Measurements from ENCODE around the gene IPO4. TPM values are rescaled to one million over a fixed set of nuclear protein-coding genes. Genes with fewer than 3 reads are reported as not detected.

Gene IPO4
- total and polyA plus RNA-seq, 2 of the 8 experiments (the other 6 are each of a cell fraction or from before 2014, with no cell fraction given), result 55.5 to 108 TPM

DNA sequence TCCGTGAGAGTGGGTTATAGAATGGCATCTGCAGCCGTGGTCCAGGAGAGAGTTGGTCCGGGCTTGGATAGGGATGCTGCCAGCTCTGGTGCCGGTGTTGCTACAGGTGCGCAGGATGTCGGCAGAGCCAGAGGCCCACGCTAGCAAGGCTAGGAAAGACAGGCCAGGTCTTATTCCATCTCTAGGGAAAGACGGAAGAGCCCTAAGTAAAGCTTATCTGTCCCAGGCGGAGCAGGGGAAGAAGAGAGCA, 53.1 kb downstream of the IPO4 start:
- no peak overlapping the region for H2AK5ac ChIP-seq (ENCODE audit: low read depth, low read length)
- peaks cover 0 to 12% of the 10 kb centered on the region in 2 experiments; a peak in 2 of 4 replicates for H3K79me2 ChIP-seq (ENCODE audit: control insufficient read depth in 1 of 2, insufficient read depth in 2 of 2, low read length in 2 of 2)
- no peak overlapping the region for H3K23ac ChIP-seq (ENCODE audit: insufficient read length)
- H3K27ac ChIP-seq (ENCODE audit: low read depth, low read length), result peak overlapping the region; percentile 14; the same call in 1 of the 2 replicates
- H3K4ac ChIP-seq (replicated peaks; ENCODE audit: insufficient read length, low read depth, low read length), result no peak overlapping the region
- H3K9me3 ChIP-seq (ENCODE audit: insufficient read depth in 2 of 2, low read depth in 1 of 2, low read length in 1 of 2), result no peaks in the 10 kb centered on the region
- FAIRE-seq (no peak), DNase-seq (ENCODE audit: low read depth in 1 of 2, low spot score in 2 of 2) (no peak)
- peak overlapping the region; percentile 34 for H4K5ac ChIP-seq (ENCODE audit: insufficient read length, low read depth, low read length)
- H2AFZ ChIP-seq (ENCODE audit: low read length), result peak overlapping the region; percentile 94
- peak overlapping the region; percentile 64 to 100 (median 75) for H3K4me3 ChIP-seq (ENCODE audit: extremely low read depth in 1 of 4, insufficient read depth in 2 of 4, low read depth in 3 of 4, low read length in 4 of 4)
- no peak overlapping the region for H3K14ac ChIP-seq (ENCODE audit: insufficient read length)
- H3K4me1 ChIP-seq (replicated peaks in 1 of 4; ENCODE audit: control insufficient read depth in 3 of 4, insufficient read depth in 4 of 4, low read length in 3 of 4), result peaks cover 0 to 10% (median 6%) of the 10 kb centered on the region in 4 experiments; a peak in 5 of 7 replicates
- H3K4me2 ChIP-seq (ENCODE audit: insufficient read depth in 1 of 2, low read depth in 2 of 2, low read length in 2 of 2), result peak overlapping the region; percentile 81 to 95
- H2BK15ac ChIP-seq (ENCODE audit: low read length), result peak overlapping the region; percentile 4; the same call in 1 of the 2 replicates
- ChIA-PET CTCF (ENCODE audit: partially characterized antibody) (interaction anchor here (1.0 to 1.7 kb wide), 6 partner anchors 12 to 77 kb away, joined by 3 to 7 read pairs (median 4); partner anchors contain the start of genes IRF9, PSME2 and RNF31), POLR2A (ENCODE audit: partially characterized antibody) (interaction anchor here (0.8 to 10.5 kb wide), 15 partner anchors 8 to 136 kb away, joined by 3 to 118 read pairs (median 7); partner anchors contain the start of genes CHMP4A, DCAF11, IRF9 and NRL)
- no peak overlapping the region for H2BK20ac ChIP-seq (ENCODE audit: low read length)
- no peak overlapping the region; the same call in 1 of the 2 replicates for H2BK12ac ChIP-seq (ENCODE audit: low read depth, low read length)
- H3K27me3 ChIP-seq (replicated peaks in 1 of 4; ENCODE audit: control insufficient read depth in 3 of 4, extremely low read depth in 1 of 4, insufficient read depth in 3 of 4, low read length in 3 of 4), result no peaks in the 10 kb centered on the region
- H4K91ac ChIP-seq (replicated peaks; ENCODE audit: insufficient read length, low read length), result no peak overlapping the region
- no peak overlapping the region for H2BK120ac ChIP-seq (replicated peaks; ENCODE audit: low read depth, low read length)
- no peak overlapping the region for H3K56ac ChIP-seq (replicated peaks; ENCODE audit: insufficient read length, low read depth, low read length)
- H3K18ac ChIP-seq (ENCODE audit: extremely low read depth, low read length), result peak overlapping the region; percentile 17
- H4K8ac ChIP-seq (ENCODE audit: extremely low read depth, insufficient read depth, low read length), result peak overlapping the region; percentile 64; the same call in 1 of the 2 replicates
- H3K36me3 ChIP-seq (ENCODE audit: control insufficient read depth in 2 of 4, insufficient read depth in 4 of 4, low read length in 3 of 4), result peaks cover 8 to 25% (median 14%) of the 10 kb centered on the region in 4 experiments; a peak in 6 of 8 replicates
- peaks cover 4% of the 10 kb centered on the region; the same call in 1 of the 2 replicates for H3K79me1 ChIP-seq (ENCODE audit: low read depth, low read length)
- peak overlapping the region; percentile 90; the same call in 1 of the 2 replicates for H2BK5ac ChIP-seq (ENCODE audit: low read depth, low read length)
- H3K9ac ChIP-seq (replicated peaks in 1 of 4; ENCODE audit: extremely low read depth in 1 of 4, low read depth in 3 of 4, low read length in 3 of 4), result peak overlapping the region in 3 of 4 experiments; percentile 42 to 66 (median 50); a peak in 3 of 7 replicates
- H4K20me1 ChIP-seq (replicated peaks in 1 of 2; ENCODE audit: control insufficient read depth in 1 of 2, insufficient read depth in 2 of 2, low read length in 2 of 2), result peaks cover 0 to 1% of the 10 kb centered on the region in 2 experiments
- 15% methylated on average over 9 of the region's 9 CpGs; no CpG with 5 or more reads in 1 of the 2 experiments for WGBS, 2 experiments (ENCODE audit: extremely low coverage in 1 of 2, insufficient coverage in 1 of 2, insufficient read length in 1 of 2, insufficient replicate concordance in 2 of 2, low coverage in 1 of 2, low lambda C conversion rate in 2 of 2, missing lambda C conversion rate in 1 of 2)
- peaks cover 5% of the 10 kb centered on the region; the same call in 1 of the 2 replicates for H3K23me2 ChIP-seq (ENCODE audit: low read depth, low read length)
- TF ChIP-seq HDAC2 (IDR thresholded peaks at IDR 0.05; ENCODE audit: borderline replicate concordance in 1 of 2, low read depth in 2 of 2, low read length in 2 of 2) (no peak), USF2 (IDR thresholded peaks at IDR 0.05; ENCODE audit: low read length) (no peak), MAFK (IDR thresholded peaks at IDR 0.05; ENCODE audit: low read depth, low read length) (no peak), RXRA (IDR thresholded peaks at IDR 0.05; ENCODE audit: insufficient read depth, low read depth, low read length) (no peak), SRF (IDR thresholded peaks at IDR 0.05; ENCODE audit: low read depth, low read length) (no peak), CTBP2 (IDR thresholded peaks at IDR 0.05; ENCODE audit: borderline replicate concordance, insufficient read depth, insufficient read length, low read length) (no peak), SP1 (IDR thresholded peaks at IDR 0.05; ENCODE audit: low read depth, low read length) (no peak), CTCF (IDR thresholded peaks at IDR 0.05; ENCODE audit: control extremely low read depth in 1 of 3, insufficient read depth in 1 of 3, low read depth in 1 of 3, low read length in 3 of 3) (no peak), RFX5 (IDR thresholded peaks at IDR 0.05; ENCODE audit: borderline replicate concordance, low read depth, low read length) (no peak)

Data from H1 (cell line).